Activated CD4-positive, alpha-beta T cell treated with anti-CD3 and anti-CD28 coated beads for 36 hours (primary cell): Measurements from ENCODE around the gene UBE2E2. TPM values are rescaled to one million over a fixed set of nuclear protein-coding genes. Genes with fewer than 3 reads are reported as not detected.

ENCODE experiments used
- ATAC-seq: fragments of 200-7000 bp; cut with Tn5 transposase; one replicate; pipeline ENCODE4 v1.10.0; 2021; ENCODE audit warnings: mild to moderate bottlenecking, moderate library complexity
- CTCF ChIA-PET: fragments of 350-600 bp; sonication (Branson Sonifier 250); formaldehyde crosslinking; loops from one replicate; lab custom pipeline; 2021; ENCODE audit warnings: antibody characterized with exemption; lab: Charles Lee
- POLR2A ChIA-PET: fragments of 350-600 bp; sonication (Branson Sonifier 250); formaldehyde crosslinking; loops from one replicate; lab custom pipeline; 2021; ENCODE audit warnings: antibody characterized with exemption, inconsistent platforms; lab: Charles Lee
- DNase-seq: peaks from one replicate; pipeline ENCODE4 v3.0.0-alpha.2; 2020
- H3K27ac Mint-ChIP-seq: one replicate; pipeline ENCODE4 v1.8.0; 2021; ENCODE audit warnings: mixed read lengths
- H3K27me3 Mint-ChIP-seq: one replicate; pipeline ENCODE4 v1.8.0; 2021; ENCODE audit warnings: mixed read lengths
- H3K36me3 Mint-ChIP-seq: one replicate; pipeline ENCODE4 v1.8.0; 2021; ENCODE audit warnings: low read depth, mixed read lengths
- H3K4me1 Mint-ChIP-seq: one replicate; pipeline ENCODE4 v1.8.0; 2021; ENCODE audit warnings: mixed read lengths
- H3K4me3 Mint-ChIP-seq: one replicate; pipeline ENCODE4 v1.8.0; 2021; ENCODE audit warnings: mild to moderate bottlenecking, moderate library complexity, mixed read lengths
- H3K9me3 Mint-ChIP-seq: one replicate; pipeline ENCODE4 v1.8.0; 2021; ENCODE audit warnings: low read depth, mixed read lengths
- intact Hi-C, 2 experiments: fragments of 100-400 bp; cut with DNase I in 1 of 2; cut with micrococcal nuclease in 1 of 2; formaldehyde crosslinking; loops; one replicate each; pipeline versions ENCODE4 v1.14.2 to v1.15.1; 2022 to 2024; cut with DNase I, micrococcal nuclease
- total RNA-seq, 2 experiments: library from RNA; stranded (reverse); gene quantifications; one replicate each; pipeline ENCODE4 v1.2.3, GENCODE V29; 2021

UBE2E2 gene
- total RNA-seq, 2 experiments from 2014 or later: 13.5 to 18.2 TPM

GRCh38 chr3:23217872-23218554, 14.9 kb downstream of the UBE2E2 start:
- POLR2A ChIA-PET: no interaction called here
- intact Hi-C loops: no loop called here
- CTCF ChIA-PET: no interaction called here

GRCh38 chr3:23219117-23219516, 16.0 kb downstream of the UBE2E2 start:
- CTCF ChIA-PET: no interaction called here
- Mint-ChIP-seq H3K9me3 (peaks cover 14% of the 10 kb centered on the region), H3K4me1 (peaks cover 11% of the 10 kb centered on the region), H3K36me3 (peaks cover 10% of the 10 kb centered on the region), H3K27me3 (no peaks in the 10 kb centered on the region), H3K4me3 (no peak overlapping the region), H3K27ac (no peak overlapping the region)
- DNase-seq: no peak
- ATAC-seq: no peak
- intact Hi-C loops: no loop called here
- POLR2A ChIA-PET: no interaction called here

More at GRCh38 chr3:23217872-23218554, 14.9 kb downstream of the UBE2E2 start:
- no peak for ATAC-seq
- Mint-ChIP-seq H3K36me3 (peaks cover 12% of the 10 kb centered on the region), H3K4me3 (no peak overlapping the region), H3K9me3 (peaks cover 9% of the 10 kb centered on the region), H3K4me1 (peaks cover 11% of the 10 kb centered on the region), H3K27me3 (no peaks in the 10 kb centered on the region), H3K27ac (no peak overlapping the region)
- no peak for DNase-seq

- peaks cover 11% of the 10 kb centered on the region for H3K4me1 Mint-ChIP-seq
- H3K27me3 Mint-ChIP-seq: no peaks in the 10 kb centered on the region
- ChIA-PET POLR2A (no interaction called here), CTCF (no interaction called here)
- intact Hi-C loops: no loop called here
- ATAC-seq: no peak
- H3K4me3 Mint-ChIP-seq: no peak overlapping the region
- H3K36me3 Mint-ChIP-seq: peaks cover 13% of the 10 kb centered on the region
- H3K9me3 Mint-ChIP-seq: peaks cover 17% of the 10 kb centered on the region
- no peak for DNase-seq
- no peak overlapping the region for H3K27ac Mint-ChIP-seq
These were observed 16.4 kb downstream of the UBE2E2 start for GRCh38 chr3:23219552-23219951.

GRCh38 chr3:23221136-23221535, 18.0 kb downstream of the UBE2E2 start:
- ATAC-seq (no peak), DNase-seq (no peak)
- CTCF ChIA-PET: interaction anchor here (0.9 kb wide), 1 partner anchor 32 kb away, joined by 3 read pairs; no protein-coding TSS in a partner anchor
- intact Hi-C loops: no loop called here
- Mint-ChIP-seq H3K4me1 (peaks cover 11% of the 10 kb centered on the region), H3K36me3 (peaks cover 16% of the 10 kb centered on the region), H3K4me3 (no peak overlapping the region), H3K27me3 (no peaks in the 10 kb centered on the region), H3K27ac (no peak overlapping the region), H3K9me3 (peaks cover 18% of the 10 kb centered on the region)
- POLR2A ChIA-PET: no interaction called here

GRCh38 chr3:23232016-23232415, 28.9 kb downstream of the UBE2E2 start:
- Mint-ChIP-seq H3K27ac (no peak overlapping the region), H3K36me3 (no peaks in the 10 kb centered on the region), H3K4me3 (no peak overlapping the region), H3K27me3 (no peaks in the 10 kb centered on the region), H3K9me3 (no peaks in the 10 kb centered on the region), H3K4me1 (peaks cover 7% of the 10 kb centered on the region)
- CTCF ChIA-PET: no interaction called here
- ATAC-seq: no peak
- POLR2A ChIA-PET: no interaction called here
- DNase-seq: no peak
- intact Hi-C loops: no loop called here

- H3K27ac Mint-ChIP-seq: no peak overlapping the region
- intact Hi-C loops: no loop called here
- DNase-seq (no peak), ATAC-seq (no peak)
- CTCF ChIA-PET: no interaction called here
- H3K4me1 Mint-ChIP-seq: peaks cover 7% of the 10 kb centered on the region
- H3K27me3 Mint-ChIP-seq: no peaks in the 10 kb centered on the region
- H3K36me3 Mint-ChIP-seq: no peaks in the 10 kb centered on the region
- POLR2A ChIA-PET: no interaction called here
- no peak overlapping the region for H3K4me3 Mint-ChIP-seq
- H3K9me3 Mint-ChIP-seq: no peaks in the 10 kb centered on the region
These were observed 29.7 kb downstream of the UBE2E2 start for GRCh38 chr3:23232854-23233253.

GRCh38 chr3:23235264-23235663, 32.1 kb downstream of the UBE2E2 start:
- H3K27ac Mint-ChIP-seq: no peak overlapping the region
- CTCF ChIA-PET: interaction anchor here (0.6 kb wide), 1 partner anchor 14 kb away, joined by 5 read pairs; no protein-coding TSS in a partner anchor

GRCh38 chr3:23236890-23237289, 33.8 kb downstream of the UBE2E2 start:
- CTCF ChIA-PET: interaction anchor here (0.6 kb wide), 1 partner anchor 929 kb away, joined by 3 read pairs; no protein-coding TSS in a partner anchor
- no peak overlapping the region for H3K4me3 Mint-ChIP-seq

More at GRCh38 chr3:23235264-23235663, 32.1 kb downstream of the UBE2E2 start:
- POLR2A ChIA-PET: interaction anchor here (0.6 kb wide), 1 partner anchor 222 kb away, joined by 3 read pairs; no protein-coding TSS in a partner anchor
- DNase-seq: no peak
- Mint-ChIP-seq H3K4me3 (no peak overlapping the region), H3K4me1 (peaks cover 7% of the 10 kb centered on the region), H3K9me3 (no peaks in the 10 kb centered on the region), H3K27me3 (no peaks in the 10 kb centered on the region), H3K36me3 (no peaks in the 10 kb centered on the region)
- no peak for ATAC-seq
- intact Hi-C loops: no loop called here

GRCh38 chr3:23238156-23238555, 35.0 kb downstream of the UBE2E2 start:
- Mint-ChIP-seq H3K27ac (no peak overlapping the region), H3K36me3 (no peaks in the 10 kb centered on the region), H3K9me3 (no peaks in the 10 kb centered on the region), H3K4me1 (peaks cover 13% of the 10 kb centered on the region), H3K4me3 (no peak overlapping the region), H3K27me3 (no peaks in the 10 kb centered on the region)
- no peak for DNase-seq
- ChIA-PET CTCF (interaction anchor here (0.6 kb wide), 1 partner anchor 104 kb away, joined by 5 read pairs; no protein-coding TSS in a partner anchor), POLR2A (no interaction called here)
- intact Hi-C loops: no loop called here
- ATAC-seq: no peak

More at GRCh38 chr3:23236890-23237289, 33.8 kb downstream of the UBE2E2 start:
- POLR2A ChIA-PET: no interaction called here
- ATAC-seq (no peak), DNase-seq (no peak)
- H3K27me3 Mint-ChIP-seq: no peaks in the 10 kb centered on the region
- intact Hi-C loops: no loop called here
- no peaks in the 10 kb centered on the region for H3K36me3 Mint-ChIP-seq
- no peak overlapping the region for H3K27ac Mint-ChIP-seq
- peaks cover 7% of the 10 kb centered on the region for H3K4me1 Mint-ChIP-seq
- no peaks in the 10 kb centered on the region for H3K9me3 Mint-ChIP-seq

GRCh38 chr3:23238578-23238977, 35.5 kb downstream of the UBE2E2 start:
- ChIA-PET POLR2A (no interaction called here), CTCF (interaction anchor here (0.6 kb wide), 1 partner anchor 103 kb away, joined by 5 read pairs; no protein-coding TSS in a partner anchor)
- H3K27me3 Mint-ChIP-seq: no peaks in the 10 kb centered on the region
- DNase-seq (no peak), ATAC-seq (no peak)
- no peak overlapping the region for H3K4me3 Mint-ChIP-seq
- H3K4me1 Mint-ChIP-seq: peaks cover 13% of the 10 kb centered on the region
- H3K9me3 Mint-ChIP-seq: no peaks in the 10 kb centered on the region
- H3K27ac Mint-ChIP-seq: no peak overlapping the region
- H3K36me3 Mint-ChIP-seq: no peaks in the 10 kb centered on the region
- intact Hi-C loops: no loop called here

- Mint-ChIP-seq H3K27me3 (no peaks in the 10 kb centered on the region), H3K36me3 (no peaks in the 10 kb centered on the region), H3K4me1 (peaks cover 13% of the 10 kb centered on the region), H3K27ac (no peak overlapping the region), H3K4me3 (no peak overlapping the region), H3K9me3 (no peaks in the 10 kb centered on the region)
- no peak for DNase-seq
- ChIA-PET CTCF (interaction anchor here (0.7 kb wide), 1 partner anchor 32 kb away, joined by 3 read pairs; no protein-coding TSS in a partner anchor), POLR2A (no interaction called here)
- intact Hi-C loops: no loop called here
- ATAC-seq: no peak
These were observed 36.3 kb downstream of the UBE2E2 start for GRCh38 chr3:23239211-23240068.
